Measurements from ENCODE around the gene COPS8. TPM values are rescaled to one million over a fixed set of nuclear protein-coding genes. Genes with fewer than 3 reads are reported as not detected.

Gene COPS8
- total RNA-seq, 1 experiment from 2014 or later, result 51.0 TPM

GRCh38 chr2:237060534-237061312 lies 25.0 kb upstream of the COPS8 start:
- Mint-ChIP-seq H3K4me1 (peaks cover 12% of the 10 kb centered on the region), H3K36me3 (no peaks in the 10 kb centered on the region), H3K9me3 (no peaks in the 10 kb centered on the region), H3K27me3 (ENCODE audit: low read depth) (no peaks in the 10 kb centered on the region), H3K27ac (no peak overlapping the region), H3K4me3 (no peak overlapping the region)
- TF ChIP-seq KAT7 (CRISPR knock-in tag; IDR thresholded peaks at IDR 0.05; ENCODE audit: borderline replicate concordance), result no peak
- TF ChIP-seq ZNF396 (CRISPR knock-in tag; IDR thresholded peaks at IDR 0.05; ENCODE audit: borderline replicate concordance), result no peak
- TF ChIP-seq ZNF121 (CRISPR knock-in tag; IDR thresholded peaks at IDR 0.05), result no peak
- TF ChIP-seq CTCF (IDR thresholded peaks at IDR 0.05), result 0 out of 2 replicates have a peak, but pooled peaks have one; percentile 29
- TF ChIP-seq PRDM15 (CRISPR knock-in tag; IDR thresholded peaks at IDR 0.05), result peak; percentile 54
- no peak for TF ChIP-seq SOX15 (CRISPR knock-in tag; IDR thresholded peaks at IDR 0.05)
- TF ChIP-seq ZNF425 (CRISPR knock-in tag; conservative IDR thresholded peaks at IDR 0.05), result no peak
- TF ChIP-seq RELA (CRISPR knock-in tag; IDR thresholded peaks at IDR 0.05; ENCODE audit: borderline replicate concordance), result no peak
- POLR2A ChIA-PET, result no interaction called here
- ATAC-seq, result peak; percentile 85
- peak; percentile 61 for DNase-seq (ENCODE audit: low spot score)
- CTCF ChIA-PET, result interaction anchor here (0.7 to 3.0 kb wide), 4 partner anchors 498 to 751 kb away, joined by 3 to 19 read pairs (median 8); no protein-coding TSS in a partner anchor

- H3K4me1 Mint-ChIP-seq, result peaks cover 12% of the 10 kb centered on the region
- H3K4me3 Mint-ChIP-seq, result no peak overlapping the region
- no peak overlapping the region for H3K27ac Mint-ChIP-seq
- ATAC-seq (no peak), DNase-seq (ENCODE audit: low spot score) (no peak)
- H3K27me3 Mint-ChIP-seq (ENCODE audit: low read depth), result no peaks in the 10 kb centered on the region; the same call in 1 of the 2 replicates
- H3K9me3 Mint-ChIP-seq, result 0 out of 2 replicates have a peak, but pooled peaks cover under 1% of the 10 kb centered on the region
- ChIA-PET CTCF (interaction anchor here (0.7 to 3.0 kb wide), 4 partner anchors 24 to 718 kb away, joined by 3 to 19 read pairs (median 8); no protein-coding TSS in a partner anchor), POLR2A (no interaction called here)
- no peaks in the 10 kb centered on the region for H3K36me3 Mint-ChIP-seq
- TF ChIP-seq RORB (CRISPR knock-in tag; IDR thresholded peaks at IDR 0.05) (no peak), ZBTB21 (CRISPR knock-in tag; IDR thresholded peaks at IDR 0.05; ENCODE audit: borderline replicate concordance) (no peak), SMAD4 (CRISPR knock-in tag; IDR thresholded peaks at IDR 0.05) (no peak), ARID4B (CRISPR knock-in tag; IDR thresholded peaks at IDR 0.05; ENCODE audit: borderline replicate concordance) (no peak), FOXK1 (CRISPR knock-in tag; IDR thresholded peaks at IDR 0.05) (no peak), CDX4 (CRISPR knock-in tag; IDR thresholded peaks at IDR 0.05; ENCODE audit: borderline replicate concordance) (no peak), ZNF532 (CRISPR knock-in tag; IDR thresholded peaks at IDR 0.05; ENCODE audit: borderline replicate concordance) (no peak), ZNF671 (CRISPR knock-in tag; IDR thresholded peaks at IDR 0.05) (no peak), KAT7 (CRISPR knock-in tag; IDR thresholded peaks at IDR 0.05; ENCODE audit: borderline replicate concordance) (no peak)
Observed at GRCh38 chr2:237061356-237061755, 24.3 kb upstream of the COPS8 start.

Measured in WTC11 (cell line).